NT2/D1 (cell line): ENCODE results near the gene DCBLD2.

Experiments
- DNase-seq: peaks from one replicate; pipeline ENCODE4 v3.0.0-alpha.2; 2011; ENCODE audit warnings: low read depth, low spot score
- H3K27me3 ChIP-seq: 2 replicates; pipeline ENCODE4 v1.6.0; 2011; ENCODE audit warnings: mild to moderate bottlenecking; ENCODE audit not compliant: insufficient read length, insufficient read depth
- H3K36me3 ChIP-seq: 2 replicates; pipeline ENCODE4 v1.6.1; 2011; ENCODE audit warnings: mild to moderate bottlenecking, low read length, mixed read lengths; ENCODE audit not compliant: insufficient read depth, insufficient read length
- H3K4me1 ChIP-seq: 2 replicates; pipeline ENCODE4 v1.5.1; 2011; ENCODE audit not compliant: insufficient read depth, insufficient read length
- H3K4me3 ChIP-seq: 2 replicates; pipeline ENCODE4 v1.5.1; 2011; ENCODE audit warnings: low read depth; ENCODE audit not compliant: insufficient read length
- H3K9ac ChIP-seq: 2 replicates; pipeline ENCODE4 v1.6.0; 2011; ENCODE audit warnings: low read depth; ENCODE audit not compliant: insufficient read length
- H3K9me3 ChIP-seq: 2 replicates; pipeline ENCODE4 v1.5.1; 2011; ENCODE audit warnings: mild to moderate bottlenecking, low read length; ENCODE audit not compliant: insufficient read depth
- SUZ12 ChIP-seq: IDR thresholded peaks from 2 replicates; pipeline ENCODE4 v1.6.1; 2011; ENCODE audit not compliant: insufficient read length, insufficient read depth; ENCODE audit errors: extremely low read depth
- YY1 ChIP-seq: IDR thresholded peaks from 2 replicates; pipeline ENCODE4 v1.6.1; 2011; ENCODE audit not compliant: insufficient read length, insufficient read depth
- ZNF274 ChIP-seq: IDR thresholded peaks from 2 replicates; pipeline ENCODE4 v1.6.1; 2011; ENCODE audit warnings: mild to moderate bottlenecking, low read depth, low read length

DCBLD2 gene

GRCh38 chr3:98788651-98789050, 112.8 kb downstream of the DCBLD2 start:
- TF ChIP-seq YY1: no peak
- TF ChIP-seq ZNF274: no peak
- no peak for TF ChIP-seq SUZ12
- DNase-seq: no peak
- H3K4me3 ChIP-seq: no peak overlapping the region
- peaks cover 4% of the 10 kb centered on the region for H3K36me3 ChIP-seq
- no peaks in the 10 kb centered on the region for H3K9me3 ChIP-seq
- no peak overlapping the region for H3K9ac ChIP-seq
- H3K4me1 ChIP-seq: no peaks in the 10 kb centered on the region
- H3K27me3 ChIP-seq: no peaks in the 10 kb centered on the region

GRCh38 chr3:98787181-98787580, 114.3 kb downstream of the DCBLD2 start:
- no peak overlapping the region for H3K4me3 ChIP-seq
- TF ChIP-seq YY1 (no peak), ZNF274 (no peak), SUZ12 (no peak)
- peaks cover 4% of the 10 kb centered on the region for H3K36me3 ChIP-seq
- H3K9ac ChIP-seq: no peak overlapping the region
- no peaks in the 10 kb centered on the region for H3K4me1 ChIP-seq
- no peaks in the 10 kb centered on the region for H3K27me3 ChIP-seq
- H3K9me3 ChIP-seq: no peaks in the 10 kb centered on the region
- no peak for DNase-seq

- no peak overlapping the region for H3K4me3 ChIP-seq
- TF ChIP-seq YY1 (no peak), ZNF274 (no peak), SUZ12 (no peak)
- no peaks in the 10 kb centered on the region for H3K9me3 ChIP-seq
- DNase-seq: no peak
- peaks cover 4% of the 10 kb centered on the region for H3K36me3 ChIP-seq
- H3K4me1 ChIP-seq: no peaks in the 10 kb centered on the region
- no peak overlapping the region for H3K9ac ChIP-seq
- H3K27me3 ChIP-seq: no peaks in the 10 kb centered on the region
Observed at GRCh38 chr3:98786364-98787006, 115.0 kb downstream of the DCBLD2 start.

DNA sequence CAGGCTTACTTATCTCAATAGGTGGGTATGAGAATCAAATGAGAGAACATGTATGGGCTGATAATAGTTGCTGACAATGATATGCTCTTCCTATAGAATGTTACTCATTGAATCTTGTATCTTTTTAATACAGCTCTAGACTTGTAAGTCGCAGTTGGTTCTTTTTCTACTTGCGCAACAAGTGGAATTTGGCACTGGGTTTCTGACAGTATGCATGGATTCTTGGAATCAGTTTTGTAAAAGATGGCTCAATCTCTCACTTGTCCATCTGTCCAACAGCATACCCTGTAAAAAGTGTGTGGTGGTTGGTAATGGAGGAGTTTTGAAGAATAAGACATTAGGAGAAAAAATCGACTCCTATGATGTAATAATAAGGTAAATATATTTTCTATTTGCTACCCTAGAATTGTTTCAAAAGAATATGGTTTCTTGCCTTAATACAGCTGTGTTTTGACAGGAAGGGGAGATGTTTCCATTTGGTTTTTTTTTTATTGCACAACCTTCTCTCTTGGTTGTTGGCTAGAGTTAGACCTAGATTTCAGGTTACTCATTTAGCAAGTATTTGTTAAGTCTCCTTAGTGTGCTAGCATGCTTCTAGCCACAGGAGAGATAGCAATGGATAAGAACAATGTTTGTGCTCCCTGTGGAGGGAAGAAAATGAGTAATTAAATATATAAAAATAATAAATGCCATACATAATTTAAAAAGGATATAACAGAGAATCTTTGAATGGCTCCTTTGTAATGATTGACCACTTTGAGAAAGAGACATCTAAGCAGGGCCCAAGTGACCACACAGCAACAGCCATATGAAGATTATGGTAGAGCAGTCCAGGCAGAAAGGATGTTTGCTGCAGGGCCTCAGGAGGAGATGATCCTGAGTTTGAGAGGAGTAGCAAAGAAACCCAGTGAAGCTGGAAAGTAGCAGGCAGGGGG, 116.6 kb downstream of the DCBLD2 start:
- no peak overlapping the region for H3K9ac ChIP-seq
- H3K36me3 ChIP-seq: peaks cover 4% of the 10 kb centered on the region
- H3K4me1 ChIP-seq: no peaks in the 10 kb centered on the region
- no peaks in the 10 kb centered on the region for H3K9me3 ChIP-seq
- H3K27me3 ChIP-seq: no peaks in the 10 kb centered on the region
- no peak overlapping the region for H3K4me3 ChIP-seq
- no peak for DNase-seq
- no peak for TF ChIP-seq SUZ12
- no peak for TF ChIP-seq ZNF274
- no peak for TF ChIP-seq YY1

DNA sequence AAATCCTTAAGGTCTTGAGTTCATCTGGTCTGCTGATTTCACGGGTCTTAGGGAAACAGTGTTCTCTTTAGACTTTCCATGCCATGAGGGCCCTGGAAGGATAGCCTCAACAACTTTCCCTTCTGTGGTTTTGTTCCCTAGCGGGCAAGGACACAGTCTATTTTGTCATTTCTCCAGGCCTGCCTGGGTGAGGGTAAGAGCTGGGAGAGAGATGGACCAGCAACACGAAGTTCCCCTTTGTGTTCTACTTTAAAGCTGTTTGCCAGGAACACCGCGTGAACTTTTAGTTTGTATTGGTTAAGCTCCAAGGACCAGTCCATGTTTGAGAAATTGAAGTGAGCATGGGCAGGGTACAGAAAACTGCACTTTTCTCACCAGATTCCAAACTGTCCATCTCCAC, 117.5 kb downstream of the DCBLD2 start:
- Histone ChIP-seq H3K9ac (no peak overlapping the region), H3K4me1 (no peaks in the 10 kb centered on the region), H3K36me3 (peaks cover 4% of the 10 kb centered on the region), H3K27me3 (no peaks in the 10 kb centered on the region), H3K9me3 (no peaks in the 10 kb centered on the region), H3K4me3 (no peak overlapping the region)
- TF ChIP-seq SUZ12 (no peak), ZNF274 (no peak), YY1 (no peak)
- DNase-seq: no peak

GRCh38 chr3:98782824-98783500, 118.5 kb downstream of the DCBLD2 start:
- DNase-seq: no peak
- Histone ChIP-seq H3K9ac (no peak overlapping the region), H3K4me1 (no peaks in the 10 kb centered on the region)

More at GRCh38 chr3:98782824-98783500, 118.5 kb downstream of the DCBLD2 start:
- no peak overlapping the region for H3K4me3 ChIP-seq
- no peaks in the 10 kb centered on the region for H3K27me3 ChIP-seq
- no peaks in the 10 kb centered on the region for H3K9me3 ChIP-seq
- H3K36me3 ChIP-seq: peaks cover 4% of the 10 kb centered on the region
- TF ChIP-seq ZNF274: no peak
- TF ChIP-seq YY1: no peak
- TF ChIP-seq SUZ12: no peak
